Neural cell (in vitro differentiated cells): Measurements from ENCODE around the gene ATAD1. TPM values are rescaled to one million over a fixed set of nuclear protein-coding genes. Genes with fewer than 3 reads are reported as not detected.

Source experiments
- H2AFZ ChIP-seq: fragments of 200-600, 300-800 bp; sonication (generic), shearing (Covaris generic); 2 replicates; pipeline ENCODE4 v1.6.0; 2014; ENCODE audit warnings: low read depth, mild to moderate bottlenecking, antibody characterized with exemption, low read length, moderate library complexity
- H3F3A ChIP-seq: fragments of 200-600 bp; shearing (Covaris generic); 2 replicates; pipeline ENCODE4 v1.6.1; 2016; ENCODE audit warnings: mild to moderate bottlenecking, moderate library complexity, mixed read lengths, antibody characterized with exemption, low read length; ENCODE audit not compliant: insufficient read depth, poor library complexity, severe bottlenecking
- H3K27ac ChIP-seq: fragments of 200-600, 300-800 bp; sonication (generic), shearing (Covaris generic); 2 replicates; pipeline ENCODE4 v1.5.1; 2014; ENCODE audit warnings: mild to moderate bottlenecking, low read length, moderate library complexity
- H3K27me3 ChIP-seq: fragments of 300-800, 200-600 bp; sonication (generic), shearing (Covaris generic); 2 replicates; pipeline ENCODE4 v1.6.0; 2014; ENCODE audit warnings: mild to moderate bottlenecking, low read depth, low read length, moderate library complexity; ENCODE audit not compliant: insufficient read depth
- H3K36me3 ChIP-seq: fragments of 300-800, 200-600 bp; sonication (generic), shearing (Covaris generic); 2 replicates; pipeline ENCODE4 v1.5.1; 2014; ENCODE audit warnings: mild to moderate bottlenecking, antibody characterized with exemption, low read length, moderate library complexity; ENCODE audit not compliant: insufficient read depth
- H3K4me2 ChIP-seq: fragments of 300-800, 200-600 bp; sonication (generic), shearing (Covaris generic); 2 replicates; pipeline ENCODE4 v1.6.0; 2014; ENCODE audit warnings: mild to moderate bottlenecking, low read length
- H3K4me3 ChIP-seq: fragments of 300-800, 200-600 bp; sonication (generic), shearing (Covaris generic); 2 replicates; pipeline ENCODE4 v1.5.1; 2014; ENCODE audit warnings: mild to moderate bottlenecking, low read length, moderate library complexity
- H3K79me2 ChIP-seq: fragments of 200-600 bp; shearing (Covaris generic); replicated peaks from 2 replicates; pipeline ENCODE4 v1.6.0; 2014; ENCODE audit warnings: mild to moderate bottlenecking, low read length, moderate library complexity; ENCODE audit not compliant: insufficient read depth
- H3K9ac ChIP-seq: fragments of 300-800, 200-600 bp; sonication (generic), shearing (Covaris generic); 2 replicates; pipeline ENCODE4 v1.6.1; 2016; ENCODE audit warnings: mild to moderate bottlenecking, low read length, mixed read lengths
- H3K9me2 ChIP-seq: fragments of 200-600 bp; shearing (Covaris generic); 2 replicates; pipeline ENCODE4 v1.6.1; 2016; ENCODE audit warnings: mild to moderate bottlenecking, low read length, mixed read lengths; ENCODE audit not compliant: insufficient read depth
- H3K9me3 ChIP-seq: fragments of 200-600, 300-800 bp; sonication (generic), shearing (Covaris generic); 2 replicates; pipeline ENCODE4 v1.6.1; 2016; ENCODE audit warnings: mild to moderate bottlenecking, mixed run types, low read length, moderate library complexity, mixed read lengths
- H4K20me1 ChIP-seq: fragments of 200-600 bp; shearing (Covaris generic); 2 replicates; pipeline ENCODE4 v1.6.1; 2016; ENCODE audit warnings: mild to moderate bottlenecking, mixed run types; ENCODE audit not compliant: insufficient read depth
- CTCF ChIP-seq: fragments of 450-650 bp; IDR thresholded peaks from 2 replicates; pipeline ENCODE4 v1.5.1; 2014; ENCODE audit warnings: antibody characterized with exemption, mild to moderate bottlenecking, moderate library complexity; ENCODE audit not compliant: poor library complexity, severe bottlenecking
- EP300 ChIP-seq: fragments of 450-650 bp; conservative IDR thresholded peaks from 2 replicates; pipeline ENCODE4 v1.6.1; 2014; ENCODE audit warnings: antibody characterized with exemption, mild to moderate bottlenecking, moderate library complexity; ENCODE audit not compliant: poor library complexity, severe bottlenecking
- EZH2 ChIP-seq: fragments of 200-600, 300-800 bp; shearing (Covaris generic), sonication (generic); IDR thresholded peaks from 2 replicates; pipeline ENCODE4 v1.6.1; 2014; ENCODE audit warnings: antibody characterized with exemption, low read length, borderline replicate concordance, mild to moderate bottlenecking; ENCODE audit not compliant: insufficient read depth, poor library complexity, severe bottlenecking
- MXI1 ChIP-seq: fragments of 450-650 bp; conservative IDR thresholded peaks from 2 replicates; pipeline ENCODE4 v1.6.1; 2014; ENCODE audit warnings: antibody characterized with exemption, mild to moderate bottlenecking; ENCODE audit not compliant: poor library complexity, severe bottlenecking
- POLR2AphosphoS5 ChIP-seq: IDR thresholded peaks from 2 replicates; pipeline ENCODE4 v1.6.1; 2012
- RAD21 ChIP-seq: fragments of 450-650 bp; conservative IDR thresholded peaks from 2 replicates; pipeline ENCODE4 v1.6.1; 2014; ENCODE audit warnings: antibody characterized with exemption, mild to moderate bottlenecking, moderate library complexity
- REST ChIP-seq: IDR thresholded peaks from 2 replicates; pipeline ENCODE4 v1.6.1; 2012; ENCODE audit warnings: borderline replicate concordance
- SMC3 ChIP-seq: fragments of 450-650 bp; conservative IDR thresholded peaks from 2 replicates; pipeline ENCODE4 v1.6.1; 2014; ENCODE audit warnings: antibody characterized with exemption, mild to moderate bottlenecking, moderate library complexity; ENCODE audit not compliant: poor library complexity
- TAF1 ChIP-seq: IDR thresholded peaks from 2 replicates; pipeline ENCODE4 v1.6.1; 2012; ENCODE audit warnings: low read depth
- polyA plus RNA-seq: library from polyadenylated mRNA; depleted of rRNA; stranded (reverse); fragments of >200 nt; gene quantifications from 2 replicates; pipeline ENCODE4 v1.2.3, GENCODE V29; 2014

Gene ATAD1
- polyA plus RNA-seq, 1 donor from 2014 or later: 165 TPM

- no peak overlapping the region for H3K4me2 ChIP-seq
These were observed 115.1 kb downstream of the ATAD1 start for GRCh38 chr10:87702973-87703294.

GRCh38 chr10:87702260-87702972 is 115.6 kb downstream of the ATAD1 start:
- Histone ChIP-seq H4K20me1 (no peaks in the 10 kb centered on the region), H3K27me3 (no peaks in the 10 kb centered on the region)
- TF ChIP-seq SMC3 (no peak), RAD21 (no peak), MXI1 (no peak), REST (no peak), CTCF (no peak), POLR2AphosphoS5 (no peak)

More at GRCh38 chr10:87702973-87703294, 115.1 kb downstream of the ATAD1 start:
- Histone ChIP-seq H3K4me3 (no peak overlapping the region), H2AFZ (no peak overlapping the region), H3K9me3 (no peaks in the 10 kb centered on the region), H3K36me3 (no peaks in the 10 kb centered on the region), H3K9ac (no peak overlapping the region), H3K79me2 (no peaks in the 10 kb centered on the region), H4K20me1 (no peaks in the 10 kb centered on the region), H3F3A (no peaks in the 10 kb centered on the region), H3K9me2 (no peaks in the 10 kb centered on the region), H3K27me3 (no peaks in the 10 kb centered on the region), H3K27ac (no peak overlapping the region)
- TF ChIP-seq REST (no peak), SMC3 (no peak), POLR2AphosphoS5 (no peak), EZH2 (no peak), EP300 (no peak), CTCF (no peak), MXI1 (no peak), TAF1 (no peak), RAD21 (no peak)

More at GRCh38 chr10:87702260-87702972, 115.6 kb downstream of the ATAD1 start:
- Histone ChIP-seq H3K79me2 (no peaks in the 10 kb centered on the region), H3K4me2 (no peak overlapping the region), H3K36me3 (no peaks in the 10 kb centered on the region), H3K27ac (no peak overlapping the region), H3K9me3 (no peaks in the 10 kb centered on the region), H2AFZ (no peak overlapping the region), H3K9me2 (no peaks in the 10 kb centered on the region), H3F3A (no peaks in the 10 kb centered on the region), H3K9ac (no peak overlapping the region), H3K4me3 (no peak overlapping the region)
